ENCODE results near the gene LMNA.

- TF ChIP-seq CTCF (IDR thresholded peaks at IDR 0.05): no peak
- TF ChIP-seq POLR2A (IDR thresholded peaks at IDR 0.05): no peak
These were observed 29.4 kb downstream of the LMNA start for GRCh38 chr1:156143765-156144489.

Data from Peyer's patch (tissue), 4 donors.